ENCODE results near the gene DAD1.

DAD1 gene

DNA sequence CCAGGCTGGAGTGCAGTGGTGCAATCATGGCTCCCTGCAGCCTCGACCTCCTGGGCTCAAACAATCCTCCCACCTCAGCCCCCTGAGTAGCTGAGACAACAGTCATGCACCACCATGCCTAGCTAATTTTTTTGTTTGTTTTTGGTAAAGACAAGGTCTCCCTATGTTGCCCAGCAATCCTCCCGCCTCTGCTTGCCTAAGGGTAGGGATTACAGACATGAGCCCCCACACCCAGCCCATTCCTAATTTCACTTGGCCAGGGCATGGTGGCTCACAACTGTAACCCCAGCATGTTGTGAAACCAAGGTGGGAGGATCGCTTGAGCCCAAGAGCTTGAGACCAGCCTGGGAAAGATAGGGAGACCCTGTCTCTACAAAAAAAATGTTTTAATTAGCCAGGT, 9.1 kb downstream of the DAD1 start:
- no peak overlapping the region for H3K4me2 ChIP-seq (ENCODE audit: low read length)
- peaks cover 20% of the 10 kb centered on the region for H3K4me1 ChIP-seq (ENCODE audit: insufficient read depth, low read length, severe bottlenecking)
- H3K9me3 ChIP-seq (ENCODE audit: low read length) = no peaks in the 10 kb centered on the region
- no peaks in the 10 kb centered on the region for H3F3A ChIP-seq (ENCODE audit: insufficient read depth, low read length)
- peaks cover 33% of the 10 kb centered on the region for H3K36me3 ChIP-seq (ENCODE audit: insufficient read depth, low read length)
- H3K27ac ChIP-seq (ENCODE audit: low read depth, low read length, poor library complexity, severe bottlenecking) = no peak overlapping the region
- H4K20me1 ChIP-seq (ENCODE audit: insufficient read depth, low read length) = no peaks in the 10 kb centered on the region
- no peaks in the 10 kb centered on the region for H3K9me2 ChIP-seq (ENCODE audit: low read depth, low read length)
- no peak overlapping the region for H2AFZ ChIP-seq (ENCODE audit: low read length)
- no peaks in the 10 kb centered on the region for H3K27me3 ChIP-seq (ENCODE audit: insufficient read depth, low read length)
- no peak overlapping the region for H3K4me3 ChIP-seq (ENCODE audit: low read depth, low read length, poor library complexity, severe bottlenecking)
- no peak overlapping the region for H3K9ac ChIP-seq (ENCODE audit: low read length)
- peaks cover 59% of the 10 kb centered on the region for H3K79me2 ChIP-seq (ENCODE audit: insufficient read depth, low read length)
- TF ChIP-seq CTCF (IDR thresholded peaks at IDR 0.05; ENCODE audit: low read length) = no peak
- no peak for TF ChIP-seq EZH2 (IDR thresholded peaks at IDR 0.05; ENCODE audit: borderline replicate concordance, low read length)

DNA sequence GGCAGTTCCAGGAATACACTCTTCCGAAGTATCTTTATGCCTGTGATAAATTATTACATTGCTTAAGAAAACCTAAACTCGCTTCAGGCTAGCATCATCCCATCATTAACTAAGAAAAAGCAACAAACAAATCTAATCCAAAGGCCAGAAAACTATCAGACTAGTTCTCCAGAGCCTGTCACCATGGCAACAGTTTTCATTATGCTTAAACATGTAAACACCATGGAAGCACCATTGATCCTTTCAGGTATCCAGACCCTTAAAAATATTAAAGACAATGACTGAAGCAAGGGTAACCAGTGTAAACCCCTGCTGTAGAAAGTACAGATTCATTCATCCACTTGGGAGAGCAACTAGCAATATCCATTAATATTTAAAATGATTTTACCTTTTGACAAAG, 9.8 kb downstream of the DAD1 start:
- Histone ChIP-seq H2AFZ (ENCODE audit: low read length) (no peak overlapping the region), H3K36me3 (ENCODE audit: insufficient read depth, low read length) (peaks cover 38% of the 10 kb centered on the region), H3F3A (ENCODE audit: insufficient read depth, low read length) (no peaks in the 10 kb centered on the region), H3K4me1 (ENCODE audit: insufficient read depth, low read length, severe bottlenecking) (peaks cover 13% of the 10 kb centered on the region), H4K20me1 (ENCODE audit: insufficient read depth, low read length) (no peaks in the 10 kb centered on the region), H3K9ac (ENCODE audit: low read length) (no peak overlapping the region), H3K79me2 (ENCODE audit: insufficient read depth, low read length) (peaks cover 52% of the 10 kb centered on the region), H3K9me3 (ENCODE audit: low read length) (no peaks in the 10 kb centered on the region), H3K27me3 (ENCODE audit: insufficient read depth, low read length) (no peaks in the 10 kb centered on the region), H3K27ac (ENCODE audit: low read depth, low read length, poor library complexity, severe bottlenecking) (no peak overlapping the region), H3K9me2 (ENCODE audit: low read depth, low read length) (no peaks in the 10 kb centered on the region), H3K4me3 (ENCODE audit: low read depth, low read length, poor library complexity, severe bottlenecking) (no peak overlapping the region), H3K4me2 (ENCODE audit: low read length) (no peak overlapping the region)
- TF ChIP-seq EZH2 (IDR thresholded peaks at IDR 0.05; ENCODE audit: borderline replicate concordance, low read length) = no peak
- no peak for TF ChIP-seq CTCF (IDR thresholded peaks at IDR 0.05; ENCODE audit: low read length)

DNA sequence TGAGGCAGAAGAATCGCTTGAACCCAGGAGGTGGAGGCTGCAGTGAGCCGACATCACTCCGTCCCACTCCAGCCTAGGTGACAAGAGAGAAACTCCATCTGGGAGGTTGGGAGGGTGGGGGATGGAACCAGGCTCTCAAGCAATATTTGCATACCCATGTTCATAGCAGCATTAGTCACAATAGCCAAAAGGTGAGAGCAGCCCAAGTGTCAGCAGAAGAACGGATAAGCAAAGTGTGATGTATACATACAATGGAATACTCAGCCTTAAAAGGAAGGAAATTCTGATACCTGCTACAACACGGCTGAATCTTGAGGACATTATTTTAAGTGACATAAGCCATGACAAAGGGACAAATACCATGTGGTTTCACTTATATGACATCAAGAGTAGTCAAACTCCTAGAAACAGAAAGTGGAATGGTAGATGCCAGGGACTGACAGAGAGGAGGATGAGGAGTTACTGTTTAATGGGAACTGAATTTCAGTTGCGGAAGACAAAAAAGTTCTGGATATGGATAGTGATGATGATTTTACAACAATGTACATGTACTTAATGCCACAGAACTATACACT, 11.6 kb downstream of the DAD1 start:
- H3K79me2 ChIP-seq (ENCODE audit: insufficient read depth, low read length) = peaks cover 45% of the 10 kb centered on the region
- no peaks in the 10 kb centered on the region for H3K27me3 ChIP-seq (ENCODE audit: insufficient read depth, low read length)
- no peak overlapping the region for H3K4me2 ChIP-seq (ENCODE audit: low read length)
- H3K36me3 ChIP-seq (ENCODE audit: insufficient read depth, low read length) = peaks cover 51% of the 10 kb centered on the region
- H4K20me1 ChIP-seq (ENCODE audit: insufficient read depth, low read length) = no peaks in the 10 kb centered on the region
- H3K4me1 ChIP-seq (ENCODE audit: insufficient read depth, low read length, severe bottlenecking) = no peaks in the 10 kb centered on the region
- no peak overlapping the region for H3K9ac ChIP-seq (ENCODE audit: low read length)
- H2AFZ ChIP-seq (ENCODE audit: low read length) = no peak overlapping the region
- TF ChIP-seq EZH2 (IDR thresholded peaks at IDR 0.05; ENCODE audit: borderline replicate concordance, low read length) (no peak), CTCF (IDR thresholded peaks at IDR 0.05; ENCODE audit: low read length) (no peak)
- H3K9me2 ChIP-seq (ENCODE audit: low read depth, low read length) = no peaks in the 10 kb centered on the region
- H3K9me3 ChIP-seq (ENCODE audit: low read length) = no peaks in the 10 kb centered on the region
- H3K4me3 ChIP-seq (ENCODE audit: low read depth, low read length, poor library complexity, severe bottlenecking) = no peak overlapping the region
- no peak overlapping the region for H3K27ac ChIP-seq (ENCODE audit: low read depth, low read length, poor library complexity, severe bottlenecking)
- H3F3A ChIP-seq (ENCODE audit: insufficient read depth, low read length) = no peaks in the 10 kb centered on the region

Measured in OCI-LY1 (cell line).